ENCODE results near the gene HMGB4.

The HMGB4 gene

GRCh38 chr1:33863779-33864178 lies at the start of gene HMGB4:
Gene HMGB4 (plus strand): TSS chr1:33864079. CDS start chr1:33864192, 113 bp downstream.
- no peak for TF ChIP-seq EZH2phosphoT487 (IDR thresholded peaks at IDR 0.05; ENCODE audit: borderline replicate concordance)
- TF ChIP-seq CTCF (conservative IDR thresholded peaks at IDR 0.05; ENCODE audit: low read length), result no peak
- Histone ChIP-seq H3K9ac (ENCODE audit: low read depth, low read length, poor library complexity, severe bottlenecking) (no peak within 1 kb of the TSS), H3K79me2 (ENCODE audit: insufficient read depth, low read length) (no peaks in the 10 kb centered on the region), H3K36me3 (ENCODE audit: insufficient read depth, low read length) (no peaks in the 10 kb centered on the region), H2AFZ (ENCODE audit: low read length) (no peak within 1 kb of the TSS), H3K4me2 (ENCODE audit: low read depth, low read length, poor library complexity, severe bottlenecking) (no peak within 1 kb of the TSS), H3K9me3 (ENCODE audit: insufficient read depth, low read depth, low read length) (no peaks in the 10 kb centered on the region), H3K9me2 (replicated peaks; ENCODE audit: low read depth, low read length) (no peaks in the 10 kb centered on the region), H3F3A (ENCODE audit: low read depth) (no peaks in the 10 kb centered on the region), H4K20me1 (ENCODE audit: insufficient read depth, low read length, poor library complexity, severe bottlenecking) (no peaks in the 10 kb centered on the region), H3K4me1 (ENCODE audit: insufficient read depth, low read length, poor library complexity, severe bottlenecking) (no peaks in the 10 kb centered on the region), H3K4me3 (ENCODE audit: low read length, poor library complexity, severe bottlenecking) (no peak within 1 kb of the TSS), H3K27me3 (ENCODE audit: insufficient read depth, low read length, poor library complexity, severe bottlenecking) (no peaks in the 10 kb centered on the region)

GRCh38 chr1:33814166-33814565 lies 49.7 kb upstream of the HMGB4 start:
- H3K9ac ChIP-seq (ENCODE audit: low read depth, low read length, poor library complexity, severe bottlenecking), result no peak overlapping the region
- H3F3A ChIP-seq (ENCODE audit: low read depth), result no peaks in the 10 kb centered on the region
- no peaks in the 10 kb centered on the region for H3K4me1 ChIP-seq (ENCODE audit: insufficient read depth, low read length, poor library complexity, severe bottlenecking)
- no peak for TF ChIP-seq CTCF (conservative IDR thresholded peaks at IDR 0.05; ENCODE audit: low read length)
- no peak for TF ChIP-seq EZH2phosphoT487 (IDR thresholded peaks at IDR 0.05; ENCODE audit: borderline replicate concordance)
- no peak overlapping the region for H2AFZ ChIP-seq (ENCODE audit: low read length)
- no peak overlapping the region for H3K4me2 ChIP-seq (ENCODE audit: low read depth, low read length, poor library complexity, severe bottlenecking)
- no peaks in the 10 kb centered on the region for H3K9me3 ChIP-seq (ENCODE audit: insufficient read depth, low read depth, low read length)
- H3K9me2 ChIP-seq (replicated peaks; ENCODE audit: low read depth, low read length), result no peaks in the 10 kb centered on the region
- H3K79me2 ChIP-seq (ENCODE audit: insufficient read depth, low read length), result no peaks in the 10 kb centered on the region
- H3K4me3 ChIP-seq (ENCODE audit: low read length, poor library complexity, severe bottlenecking), result no peak overlapping the region
- H4K20me1 ChIP-seq (ENCODE audit: insufficient read depth, low read length, poor library complexity, severe bottlenecking), result no peaks in the 10 kb centered on the region
- no peaks in the 10 kb centered on the region for H3K27me3 ChIP-seq (ENCODE audit: insufficient read depth, low read length, poor library complexity, severe bottlenecking)
- no peaks in the 10 kb centered on the region for H3K36me3 ChIP-seq (ENCODE audit: insufficient read depth, low read length)

GRCh38 chr1:33815061-33815460 lies 48.8 kb upstream of the HMGB4 start:
- Histone ChIP-seq H2AFZ (ENCODE audit: low read length) (no peak overlapping the region), H3F3A (ENCODE audit: low read depth) (no peaks in the 10 kb centered on the region), H3K4me2 (ENCODE audit: low read depth, low read length, poor library complexity, severe bottlenecking) (no peak overlapping the region), H3K36me3 (ENCODE audit: insufficient read depth, low read length) (no peaks in the 10 kb centered on the region), H3K27me3 (ENCODE audit: insufficient read depth, low read length, poor library complexity, severe bottlenecking) (no peaks in the 10 kb centered on the region), H3K4me3 (ENCODE audit: low read length, poor library complexity, severe bottlenecking) (no peak overlapping the region), H3K9me3 (ENCODE audit: insufficient read depth, low read depth, low read length) (no peaks in the 10 kb centered on the region), H3K4me1 (ENCODE audit: insufficient read depth, low read length, poor library complexity, severe bottlenecking) (no peaks in the 10 kb centered on the region), H3K79me2 (ENCODE audit: insufficient read depth, low read length) (no peaks in the 10 kb centered on the region), H3K9ac (ENCODE audit: low read depth, low read length, poor library complexity, severe bottlenecking) (no peak overlapping the region), H3K9me2 (replicated peaks; ENCODE audit: low read depth, low read length) (no peaks in the 10 kb centered on the region), H4K20me1 (ENCODE audit: insufficient read depth, low read length, poor library complexity, severe bottlenecking) (no peaks in the 10 kb centered on the region)
- no peak for TF ChIP-seq CTCF (conservative IDR thresholded peaks at IDR 0.05; ENCODE audit: low read length)
- no peak for TF ChIP-seq EZH2phosphoT487 (IDR thresholded peaks at IDR 0.05; ENCODE audit: borderline replicate concordance)
